Measurements from ENCODE around the gene MYOF.

DNA sequence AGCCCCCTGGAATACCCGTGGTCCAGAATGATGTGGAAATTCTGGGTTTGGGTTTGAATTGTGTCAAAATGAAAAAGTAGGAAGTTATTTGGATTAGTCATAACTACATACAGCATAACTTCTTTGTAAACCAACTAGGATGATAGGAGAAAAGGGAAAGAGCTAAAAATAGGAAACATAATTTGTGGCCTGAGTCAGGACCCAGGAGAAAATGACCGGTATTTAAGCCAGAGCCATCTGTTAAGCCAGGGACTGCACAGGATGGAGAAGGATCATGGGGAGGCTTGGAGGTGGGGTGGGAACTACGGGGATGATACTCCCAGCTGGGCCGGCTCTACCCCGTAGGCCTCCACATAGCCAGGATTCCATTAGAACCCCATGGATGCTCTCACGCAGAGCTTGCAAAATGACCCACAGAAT, 98.6 kb downstream of the MYOF start:
- TF ChIP-seq, protein P1, sequence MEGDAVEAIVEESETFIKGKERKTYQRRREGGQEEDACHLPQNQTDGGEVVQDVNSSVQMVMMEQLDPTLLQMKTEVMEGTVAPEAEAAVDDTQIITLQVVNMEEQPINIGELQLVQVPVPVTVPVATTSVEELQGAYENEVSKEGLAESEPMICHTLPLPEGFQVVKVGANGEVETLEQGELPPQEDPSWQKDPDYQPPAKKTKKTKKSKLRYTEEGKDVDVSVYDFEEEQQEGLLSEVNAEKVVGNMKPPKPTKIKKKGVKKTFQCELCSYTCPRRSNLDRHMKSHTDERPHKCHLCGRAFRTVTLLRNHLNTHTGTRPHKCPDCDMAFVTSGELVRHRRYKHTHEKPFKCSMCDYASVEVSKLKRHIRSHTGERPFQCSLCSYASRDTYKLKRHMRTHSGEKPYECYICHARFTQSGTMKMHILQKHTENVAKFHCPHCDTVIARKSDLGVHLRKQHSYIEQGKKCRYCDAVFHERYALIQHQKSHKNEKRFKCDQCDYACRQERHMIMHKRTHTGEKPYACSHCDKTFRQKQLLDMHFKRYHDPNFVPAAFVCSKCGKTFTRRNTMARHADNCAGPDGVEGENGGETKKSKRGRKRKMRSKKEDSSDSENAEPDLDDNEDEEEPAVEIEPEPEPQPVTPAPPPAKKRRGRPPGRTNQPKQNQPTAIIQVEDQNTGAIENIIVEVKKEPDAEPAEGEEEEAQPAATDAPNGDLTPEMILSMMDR (IDR thresholded peaks at IDR 0.05): no peak
- TF ChIP-seq POLR2A (IDR thresholded peaks at IDR 0.05): no peak
